Astrocyte of the hippocampus (primary cell): ENCODE data around the gene NKX2-4.
"Not testable (repeated sequence)": the region's sequence is repeated elsewhere in the genome, so short reads cannot be mapped to it uniquely, and the experiment has no call there.

Source experiments
- DNase-seq: peaks from one replicate; pipeline ENCODE4 v3.0.0; 2011; ENCODE audit warnings: low read depth, low spot score

The NKX2-4 gene

DNA sequence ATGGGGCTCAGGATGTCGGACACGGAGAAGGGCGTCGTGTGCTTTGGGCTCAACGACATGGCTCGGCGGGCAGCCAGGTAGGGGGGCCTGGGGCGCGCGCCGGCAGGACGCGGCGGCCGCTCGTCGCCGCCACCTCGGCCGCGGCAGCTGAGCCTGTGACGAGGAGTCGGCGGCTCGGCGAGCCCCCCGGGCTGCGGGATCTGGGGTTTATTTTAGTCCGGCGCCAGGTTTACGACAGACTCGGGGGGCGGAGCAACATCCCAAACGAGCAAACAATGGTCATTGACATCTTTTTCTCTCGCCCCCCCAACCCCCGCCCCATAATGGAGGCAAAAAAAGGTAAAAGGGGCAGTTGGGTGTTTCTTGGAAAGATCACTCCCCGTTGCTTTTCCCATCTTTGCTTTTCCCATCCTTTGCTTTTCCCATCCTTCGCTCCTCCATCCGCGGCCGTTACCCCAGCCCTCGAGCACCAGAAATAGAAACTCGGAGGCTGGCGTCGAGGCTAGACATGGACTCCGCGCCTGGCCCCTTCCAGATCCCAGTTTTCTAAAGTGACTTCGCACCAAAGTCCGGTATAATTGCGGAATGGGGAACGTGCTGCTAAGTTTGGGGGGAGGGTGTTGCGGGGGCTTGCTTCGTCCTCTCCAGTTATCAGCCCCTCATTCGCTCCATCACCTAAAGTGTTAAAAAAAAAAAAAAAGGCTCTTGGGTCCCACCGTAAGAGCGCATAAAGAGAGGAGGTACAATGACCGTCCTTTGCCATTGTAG is at the start of gene NKX2-4:
TSS of gene NKX2-4 (minus strand) at position 186 of the 768 bp plus-strand sequence. CDS start at position 59, 127 bp downstream.
- no peak for DNase-seq

DNA sequence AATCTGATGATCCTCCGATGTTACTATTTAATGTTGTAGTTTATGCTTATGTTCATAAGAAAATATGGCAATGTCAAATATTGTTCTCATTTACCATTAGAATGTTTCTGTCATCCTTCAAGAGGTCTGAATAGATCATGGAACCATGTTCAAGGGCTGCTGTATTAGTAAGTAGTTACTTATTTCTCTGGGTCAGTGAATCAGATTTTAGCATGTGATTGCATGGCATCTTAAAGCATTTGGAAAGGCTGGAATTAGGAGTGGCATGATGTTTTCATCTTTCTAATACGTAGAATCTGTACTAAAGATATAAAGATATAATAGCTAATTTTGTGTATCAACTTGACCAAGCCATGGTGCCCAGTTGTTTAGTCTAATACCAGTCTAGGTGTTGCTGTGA is 40.5 kb upstream of the NKX2-4 start:
- DNase-seq, result no peak

GRCh38 chr20:21437248-21437647 is 39.9 kb upstream of the NKX2-4 start:
- no peak for DNase-seq

DNA sequence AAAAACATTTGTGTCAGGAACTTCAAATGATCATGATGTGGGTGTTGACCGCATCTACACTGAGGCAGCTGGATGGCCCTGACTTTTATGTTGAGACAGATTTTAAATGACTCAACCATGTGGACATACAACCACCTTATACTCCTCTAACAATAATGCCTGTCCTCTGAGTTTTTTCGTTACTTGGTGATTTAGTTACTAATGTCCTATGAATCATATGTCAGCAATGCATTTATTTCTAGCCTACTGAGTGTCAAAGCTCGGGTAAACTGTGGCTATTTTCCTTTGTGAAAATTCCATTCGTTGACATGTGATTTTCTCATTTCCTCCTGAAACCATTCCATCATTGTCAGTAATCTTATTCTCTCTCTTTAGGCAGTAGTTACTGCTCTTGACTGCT is 38.9 kb upstream of the NKX2-4 start:
- DNase-seq, result peak; percentile 85

GRCh38 chr20:21435576-21435975 is 38.2 kb upstream of the NKX2-4 start:
- peak; percentile 71 for DNase-seq

DNA sequence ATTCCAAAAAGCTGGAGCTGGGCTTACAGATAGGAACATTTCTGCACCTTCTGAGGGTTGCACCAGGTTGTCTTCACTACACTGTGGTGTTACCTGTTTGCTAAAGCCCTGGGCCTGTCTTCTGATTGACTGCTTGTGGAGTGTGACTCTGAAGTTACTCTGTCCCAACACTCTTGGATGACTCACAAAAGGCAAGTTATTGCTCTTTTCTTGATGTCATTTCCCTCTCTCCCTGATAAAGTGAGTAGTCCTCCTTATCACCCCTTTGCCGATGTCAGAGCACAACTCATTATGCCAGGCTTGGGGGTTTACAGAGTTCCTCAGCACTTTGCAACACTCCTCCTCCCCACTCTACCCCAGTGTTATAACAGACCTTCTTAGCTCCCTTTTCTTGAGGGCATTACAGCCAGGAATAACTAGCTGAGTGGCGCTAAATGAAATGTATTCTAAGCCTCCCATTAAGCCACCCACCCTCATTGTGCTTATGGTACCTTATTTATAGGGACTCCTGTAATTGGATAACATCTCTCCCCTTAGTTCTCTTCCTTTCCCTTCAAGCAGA is 36.1 kb upstream of the NKX2-4 start:
- DNase-seq, result peak; percentile 17

DNA sequence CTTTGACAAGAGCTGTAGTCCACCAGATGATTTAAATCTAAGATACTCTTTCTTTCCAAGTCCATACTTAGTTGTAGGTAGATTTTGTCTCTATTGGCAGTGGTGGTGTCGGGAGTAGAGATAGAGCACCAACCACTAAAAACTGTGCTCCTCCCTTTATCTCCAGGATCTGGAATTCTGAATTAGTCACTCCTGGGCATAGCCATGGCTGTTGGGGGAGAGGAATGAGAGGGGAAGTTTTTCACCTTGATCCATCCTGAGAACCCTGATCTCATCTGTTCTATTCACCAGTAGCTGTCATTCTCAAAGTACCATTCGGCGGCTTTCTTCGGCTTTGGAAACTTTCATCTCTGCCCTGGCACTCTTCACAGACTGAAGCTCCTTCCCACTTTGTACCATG is 35.6 kb upstream of the NKX2-4 start:
- no peak for DNase-seq

DNA sequence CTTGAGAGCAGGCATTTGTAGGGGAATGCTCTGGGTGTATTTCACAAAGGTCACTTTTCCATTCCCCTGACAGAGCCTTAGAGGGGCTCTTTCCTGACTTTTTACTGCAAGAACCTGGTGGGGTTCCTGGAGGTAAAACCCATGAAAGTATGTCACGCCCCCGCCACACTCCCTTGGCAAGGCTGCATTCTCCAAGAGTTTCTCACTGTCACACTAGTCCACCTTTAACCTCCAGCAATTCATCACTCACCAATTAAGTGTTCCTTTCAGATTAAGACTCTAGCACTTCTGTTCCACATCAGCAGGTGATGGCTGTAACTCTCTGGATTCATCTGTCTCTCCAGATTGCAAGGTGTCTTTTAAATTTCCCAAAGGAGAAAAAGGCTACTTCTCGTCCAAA is 32.7 kb upstream of the NKX2-4 start:
- DNase-seq, result no peak

GRCh38 chr20:21424846-21425245 is 27.5 kb upstream of the NKX2-4 start:
- no peak for DNase-seq

- DNase-seq, result not testable (repeated sequence)
Measured at GRCh38 chr20:21423712-21424111, 26.4 kb upstream of the NKX2-4 start.

DNA sequence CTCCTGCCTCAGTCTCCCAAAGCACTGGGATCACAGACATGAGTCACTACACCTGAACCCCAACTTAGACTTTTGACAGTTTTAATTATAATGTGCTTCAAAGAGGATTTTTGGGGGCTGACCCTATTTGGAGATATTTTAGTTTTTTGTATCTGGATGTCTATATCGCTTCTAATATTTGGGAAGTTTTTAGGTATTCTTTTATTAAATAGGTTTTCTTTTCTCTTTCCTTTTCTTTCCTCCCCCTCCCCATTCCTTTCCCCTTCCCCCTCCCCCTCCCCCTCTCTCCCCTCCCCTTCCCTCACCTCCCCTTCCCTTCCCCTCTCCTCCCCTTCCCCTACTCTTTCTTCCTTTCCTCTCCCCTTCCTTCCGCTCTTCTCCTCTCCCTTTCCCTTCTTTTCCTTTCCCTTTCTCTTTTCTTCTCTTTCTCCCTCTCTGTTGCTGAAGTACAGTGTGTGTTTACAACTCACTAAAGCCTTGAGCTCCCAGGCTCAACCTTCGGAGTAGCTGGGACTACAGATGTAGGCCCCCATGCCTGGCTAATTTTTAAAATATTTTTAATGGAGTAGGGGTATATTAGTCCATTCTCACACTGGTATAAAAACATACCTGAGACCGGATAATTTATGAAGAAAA is 24.4 kb upstream of the NKX2-4 start:
- DNase-seq, result no peak

- DNase-seq, result not testable (repeated sequence)
Measured at GRCh38 chr20:21419147-21419546, 21.8 kb upstream of the NKX2-4 start.

DNA sequence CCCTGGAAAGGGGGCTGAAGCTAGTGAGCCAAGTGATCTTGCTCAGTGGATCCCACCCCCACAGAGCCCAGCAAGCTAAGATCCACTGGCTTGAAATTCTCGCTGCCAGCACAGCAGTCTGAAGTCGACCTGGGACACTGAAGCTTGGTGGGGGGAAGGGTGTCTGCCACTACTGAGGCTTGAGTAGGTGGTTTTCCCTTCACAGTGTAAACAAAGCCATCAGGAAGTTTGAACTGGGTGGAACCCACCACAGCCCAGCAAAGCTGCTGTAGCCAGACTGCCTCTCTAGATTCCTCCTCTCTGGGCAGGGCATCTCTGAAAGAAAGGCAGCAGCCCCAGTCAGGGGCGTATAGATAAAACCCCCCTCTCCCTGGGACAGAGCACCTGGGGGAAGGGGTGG is 16.7 kb upstream of the NKX2-4 start:
- DNase-seq, result not testable (repeated sequence)

DNA sequence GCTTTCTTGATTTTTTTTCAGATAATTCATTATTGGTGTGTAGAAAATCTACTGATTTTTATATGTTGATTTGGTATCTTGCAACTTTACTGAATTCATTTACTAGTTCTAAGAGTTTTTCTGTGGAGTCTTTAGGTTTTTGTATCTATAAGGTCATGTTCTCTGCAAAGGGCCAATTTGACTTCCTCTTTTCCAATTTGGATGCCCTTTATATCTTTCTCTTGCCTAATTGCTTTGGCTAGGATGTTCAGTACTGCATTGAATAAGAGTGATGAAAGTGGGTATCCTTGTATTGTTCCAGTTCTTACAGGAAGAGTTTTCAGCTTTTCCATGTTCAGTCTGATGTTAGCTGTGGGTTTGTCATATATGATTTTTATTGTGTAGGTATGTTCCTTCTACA is 14.4 kb upstream of the NKX2-4 start:
- no peak for DNase-seq

DNA sequence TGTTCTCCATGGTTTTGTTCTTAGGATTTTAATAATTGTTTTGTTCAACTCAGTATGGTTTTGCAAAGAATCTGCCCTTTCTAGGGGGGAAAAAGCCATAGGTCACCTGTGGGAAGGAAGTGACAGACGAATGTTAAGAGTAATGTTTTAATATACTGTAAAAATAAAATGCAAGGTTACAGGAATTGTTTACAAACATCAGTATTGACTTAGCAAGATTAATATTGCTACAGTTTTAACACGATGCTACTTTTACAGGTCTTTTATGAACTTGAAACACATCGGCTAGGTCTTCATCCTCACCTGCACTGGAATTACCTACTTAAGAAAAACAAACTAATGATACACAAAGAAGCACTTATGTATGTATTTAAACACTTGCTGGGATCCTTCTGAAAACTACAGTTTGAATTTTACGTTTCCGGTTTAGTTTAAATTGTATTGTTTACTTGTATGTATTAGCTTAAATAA is 1.7 kb upstream of the NKX2-4 start:
- no peak for DNase-seq

GRCh38 chr20:21398109-21399004 is 1.0 kb upstream of the NKX2-4 start:
- DNase-seq, result no peak

GRCh38 chr20:21396599-21397340 is 556 bp downstream of the NKX2-4 start:
- DNase-seq, result peak; percentile 37

- peak; percentile 40 for DNase-seq
Measured at GRCh38 chr20:21395666-21396598, 1.4 kb downstream of the NKX2-4 start.

- no peak for DNase-seq
Measured at GRCh38 chr20:21395051-21395665, 2.2 kb downstream of the NKX2-4 start.
